SU-DHL-6 (cell line): ENCODE results near the gene CEP128.

Experiments used
- EZH2phosphoT487 ChIP-seq: fragments of 200-600 bp; sonication (generic), shearing (Covaris generic); conservative IDR thresholded peaks from 2 replicates; pipeline ENCODE4 v1.6.1; 2018; ENCODE audit warnings: mild to moderate bottlenecking, antibody characterized with exemption, low read length, moderate library complexity, mixed read lengths
- TF ChIP-seq, protein P1 (sequence below): fragments of 200-600 bp; sonication (generic); IDR thresholded peaks from one replicate; pipeline ENCODE4 v1.5.1; 2017; ENCODE audit warnings: antibody characterized with exemption, mild to moderate bottlenecking, low read length, moderate library complexity; ENCODE audit not compliant: insufficient read depth, poor library complexity, severe bottlenecking

DNA sequence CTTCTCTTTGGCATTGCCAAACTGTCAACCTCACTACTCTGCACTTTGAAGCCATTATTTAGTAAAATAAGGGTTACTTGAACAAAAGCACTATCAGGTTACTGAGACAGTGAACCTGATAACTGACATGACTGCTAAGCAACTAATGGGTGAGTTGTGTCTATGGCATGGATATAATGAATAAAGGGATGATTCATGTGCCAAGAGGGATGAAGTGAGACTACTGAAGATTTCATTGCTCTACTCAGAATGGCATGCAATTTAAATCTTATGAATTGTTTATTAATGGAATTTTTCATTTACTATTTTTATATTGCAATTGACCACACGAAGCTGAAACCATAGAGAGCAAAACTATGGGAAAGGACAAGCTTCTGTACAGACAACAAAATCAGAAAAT is 74.4 kb downstream of the CEP128 start:
- TF ChIP-seq, protein P1, sequence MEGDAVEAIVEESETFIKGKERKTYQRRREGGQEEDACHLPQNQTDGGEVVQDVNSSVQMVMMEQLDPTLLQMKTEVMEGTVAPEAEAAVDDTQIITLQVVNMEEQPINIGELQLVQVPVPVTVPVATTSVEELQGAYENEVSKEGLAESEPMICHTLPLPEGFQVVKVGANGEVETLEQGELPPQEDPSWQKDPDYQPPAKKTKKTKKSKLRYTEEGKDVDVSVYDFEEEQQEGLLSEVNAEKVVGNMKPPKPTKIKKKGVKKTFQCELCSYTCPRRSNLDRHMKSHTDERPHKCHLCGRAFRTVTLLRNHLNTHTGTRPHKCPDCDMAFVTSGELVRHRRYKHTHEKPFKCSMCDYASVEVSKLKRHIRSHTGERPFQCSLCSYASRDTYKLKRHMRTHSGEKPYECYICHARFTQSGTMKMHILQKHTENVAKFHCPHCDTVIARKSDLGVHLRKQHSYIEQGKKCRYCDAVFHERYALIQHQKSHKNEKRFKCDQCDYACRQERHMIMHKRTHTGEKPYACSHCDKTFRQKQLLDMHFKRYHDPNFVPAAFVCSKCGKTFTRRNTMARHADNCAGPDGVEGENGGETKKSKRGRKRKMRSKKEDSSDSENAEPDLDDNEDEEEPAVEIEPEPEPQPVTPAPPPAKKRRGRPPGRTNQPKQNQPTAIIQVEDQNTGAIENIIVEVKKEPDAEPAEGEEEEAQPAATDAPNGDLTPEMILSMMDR: no peak
- no peak for TF ChIP-seq EZH2phosphoT487
